Pancreas (tissue), 10 donors: ENCODE data around the gene TRPM1. TPM values are rescaled to one million over a fixed set of nuclear protein-coding genes. Genes with fewer than 3 reads are reported as not detected.

Experiments used
- ATAC-seq, 4 donors: fragments of 200-7000 bp; cut with Tn5 transposase; one replicate each; pipeline versions ENCODE4 v1.8.0 to v1.9.1; 2020; ENCODE audit warnings: mild to moderate bottlenecking in 4 of 4, moderate library complexity in 4 of 4
- DNase-seq, 6 donors: peaks; one replicate each; pipeline ENCODE4 v3.0.0-alpha.2; 2020
- FAIRE-seq: peaks from 2 replicates; lab custom pipeline; 2012; peaks lifted over from hg19 to GRCh38; lab: Jason Lieb, UNC
- H3K27ac ChIP-seq, 4 donors: fragments of 200-600 bp; sonication (generic); 1 replicate in 3 of 4; 2 replicates in 1 of 4; pipeline versions ENCODE4 v1.5.0 to v1.8.0; 2020
- H3K27me3 ChIP-seq, 4 donors: fragments of 200-600 bp; one replicate each; pipeline ENCODE4 v1.8.0; 2021
- H3K36me3 ChIP-seq, 3 donors: fragments of 200-600 bp; sonication (generic) in 1 of 3; one replicate each; pipeline versions ENCODE4 v1.5.0 to v1.8.0; 2020 to 2021
- H3K4me1 ChIP-seq, 3 donors: fragments of 200-600 bp; one replicate each; pipeline ENCODE4 v1.8.0; 2021
- H3K4me3 ChIP-seq, 4 donors: fragments of 200-600 bp; sonication (generic) in 2 of 4; one replicate each; pipeline versions ENCODE4 v1.5.0 to v1.8.0; 2020 to 2021
- H3K9me3 ChIP-seq, 4 donors: fragments of 200-600 bp; one replicate each; pipeline ENCODE4 v1.8.0; 2021
- whole genome bisulfite sequencing, 2 donors: extraction: QIAGEN DNeasy Blood & Tissue Kit; methylation state at CpG; one replicate each; pipeline ENCODE4 v1.1.7; 2013; 5-methylcytosine and 5-hydroxymethylcytosine counted together
- intact Hi-C, 3 donors: fragments of 100-400 bp; cut with DNase I; formaldehyde crosslinking; loops; one replicate each; pipeline versions ENCODE4 v1.11.1 to v1.14.2; 2022
- polyA plus RNA-seq, 2 donors: library from polyadenylated mRNA; stranded (reverse); fragments of 200-250 nt; gene quantifications; one replicate each; pipeline ENCODE4 v1.2.3, GENCODE V29; 2013
- total RNA-seq, 6 donors: library from RNA; stranded (reverse); fragmentation: NEBNext Ultra II Directional in 4 of 6; extraction: Animal tissue kit (Norgen Biotek cat#: 25700) in 4 of 6; gene quantifications; one replicate each; pipeline versions ENCODE4 v1.2.1 to v1.2.4, GENCODE V29; 2021 to 2023
- TF ChIP-seq, protein P1 (sequence below), 4 donors: fragments of 200-600 bp; sonication (generic) in 3 of 4; IDR thresholded peaks; one replicate each; pipeline versions ENCODE4 v1.5.0 to v1.8.0; 2021; ENCODE audit warnings: antibody characterized with exemption in 4 of 4
- donor health status: healthy with polysubstance abuse.
- donor health status: DM: no; HTN: no; CAD: no; lungs with moderate emphysema.
- donor health status: DM: no; HTN: no; CAD: no.
- donor health status: control.
- donor health status: control.
- donor health status: Bipolar disorder and iron deficiency.
- donor health status: DM: yes; HTN: yes; CAD: no.
- donor health status: DM: no; HTN: no; CAD: no.
- donor health status: DM: no; HTN: no; CAD: no.
- donor health status: DM: yes; HTN: yes; CAD: no.

TRPM1 gene
- total and polyA plus RNA-seq, 8 donors, result 0.04 TPM; not detected in 7

- H3K36me3 ChIP-seq, result no peaks in the 10 kb centered on the region
- FAIRE-seq, result no peak
- ATAC-seq, result no peak
- TF ChIP-seq, protein P1, sequence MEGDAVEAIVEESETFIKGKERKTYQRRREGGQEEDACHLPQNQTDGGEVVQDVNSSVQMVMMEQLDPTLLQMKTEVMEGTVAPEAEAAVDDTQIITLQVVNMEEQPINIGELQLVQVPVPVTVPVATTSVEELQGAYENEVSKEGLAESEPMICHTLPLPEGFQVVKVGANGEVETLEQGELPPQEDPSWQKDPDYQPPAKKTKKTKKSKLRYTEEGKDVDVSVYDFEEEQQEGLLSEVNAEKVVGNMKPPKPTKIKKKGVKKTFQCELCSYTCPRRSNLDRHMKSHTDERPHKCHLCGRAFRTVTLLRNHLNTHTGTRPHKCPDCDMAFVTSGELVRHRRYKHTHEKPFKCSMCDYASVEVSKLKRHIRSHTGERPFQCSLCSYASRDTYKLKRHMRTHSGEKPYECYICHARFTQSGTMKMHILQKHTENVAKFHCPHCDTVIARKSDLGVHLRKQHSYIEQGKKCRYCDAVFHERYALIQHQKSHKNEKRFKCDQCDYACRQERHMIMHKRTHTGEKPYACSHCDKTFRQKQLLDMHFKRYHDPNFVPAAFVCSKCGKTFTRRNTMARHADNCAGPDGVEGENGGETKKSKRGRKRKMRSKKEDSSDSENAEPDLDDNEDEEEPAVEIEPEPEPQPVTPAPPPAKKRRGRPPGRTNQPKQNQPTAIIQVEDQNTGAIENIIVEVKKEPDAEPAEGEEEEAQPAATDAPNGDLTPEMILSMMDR (IDR thresholded peaks at IDR 0.05), result no peak
- H3K27me3 ChIP-seq, result no peaks in the 10 kb centered on the region
- DNase-seq, result no peak
- H3K9me3 ChIP-seq, result no peaks in the 10 kb centered on the region
- WGBS, 2 donors, result 69 to 82% methylated on average over 3 of the region's 3 CpGs
- no peak overlapping the region for H3K27ac ChIP-seq
- intact Hi-C loops, result no loop called here
- no peaks in the 10 kb centered on the region for H3K4me1 ChIP-seq
- no peak overlapping the region for H3K4me3 ChIP-seq
These were observed 55.9 kb downstream of the TRPM1 start for GRCh38 chr15:31045606-31046005.

DNA sequence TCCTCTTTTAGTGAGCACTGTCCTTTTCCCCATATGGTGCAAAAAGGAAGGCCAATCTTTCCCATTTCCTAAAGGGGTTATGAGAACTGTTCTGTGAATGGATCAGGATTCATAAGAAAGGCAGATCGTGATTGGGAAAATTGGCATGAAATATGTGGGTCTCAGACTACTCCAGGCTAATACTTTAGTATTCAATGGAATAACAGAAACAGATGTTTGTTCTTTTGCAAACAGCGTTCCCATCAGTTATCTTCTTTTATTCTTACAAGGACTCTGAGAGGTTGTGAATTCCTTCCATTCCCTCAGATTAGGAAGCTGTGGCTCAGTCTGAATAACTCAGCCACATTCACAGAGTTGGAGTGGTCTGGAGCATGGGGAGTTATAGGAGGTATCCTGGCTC is 58.8 kb downstream of the TRPM1 start:
- intact Hi-C loops, result no loop called here
- FAIRE-seq, result no peak
- no peak for DNase-seq
- TF ChIP-seq, protein P1 (IDR thresholded peaks at IDR 0.05), result no peak
- Histone ChIP-seq H3K36me3 (no peaks in the 10 kb centered on the region), H3K4me1 (no peaks in the 10 kb centered on the region), H3K27me3 (no peaks in the 10 kb centered on the region), H3K9me3 (no peaks in the 10 kb centered on the region), H3K27ac (no peak overlapping the region), H3K4me3 (no peak overlapping the region)
- no peak for ATAC-seq
- WGBS, 2 donors, result 73 to 90% methylated on average over 2 of the region's 2 CpGs

- FAIRE-seq (no peak), DNase-seq (no peak), ATAC-seq (no peak)
- Histone ChIP-seq H3K9me3 (no peaks in the 10 kb centered on the region), H3K36me3 (no peaks in the 10 kb centered on the region), H3K4me1 (no peaks in the 10 kb centered on the region), H3K27me3 (no peaks in the 10 kb centered on the region), H3K27ac (no peak overlapping the region), H3K4me3 (no peak overlapping the region)
- WGBS, 2 donors, result 91 to 93% methylated on average over 4 of the region's 4 CpGs
- TF ChIP-seq, protein P1 (IDR thresholded peaks at IDR 0.05), result no peak
- intact Hi-C loops, result no loop called here
These were observed 59.9 kb downstream of the TRPM1 start for GRCh38 chr15:31041610-31042009.

GRCh38 chr15:31040611-31041010 is 60.9 kb downstream of the TRPM1 start:
- no peaks in the 10 kb centered on the region for H3K36me3 ChIP-seq
- H3K27me3 ChIP-seq, result no peaks in the 10 kb centered on the region
- no peaks in the 10 kb centered on the region for H3K4me1 ChIP-seq
- TF ChIP-seq, protein P1 (IDR thresholded peaks at IDR 0.05), result no peak
- H3K9me3 ChIP-seq, result no peaks in the 10 kb centered on the region
- no peak overlapping the region for H3K4me3 ChIP-seq
- WGBS, 2 donors, result 81 to 93% methylated on average over 8 of the region's 8 CpGs
- DNase-seq (no peak), ATAC-seq (no peak), FAIRE-seq (no peak)
- H3K27ac ChIP-seq, result no peak overlapping the region
- intact Hi-C loops, result no loop called here

DNA sequence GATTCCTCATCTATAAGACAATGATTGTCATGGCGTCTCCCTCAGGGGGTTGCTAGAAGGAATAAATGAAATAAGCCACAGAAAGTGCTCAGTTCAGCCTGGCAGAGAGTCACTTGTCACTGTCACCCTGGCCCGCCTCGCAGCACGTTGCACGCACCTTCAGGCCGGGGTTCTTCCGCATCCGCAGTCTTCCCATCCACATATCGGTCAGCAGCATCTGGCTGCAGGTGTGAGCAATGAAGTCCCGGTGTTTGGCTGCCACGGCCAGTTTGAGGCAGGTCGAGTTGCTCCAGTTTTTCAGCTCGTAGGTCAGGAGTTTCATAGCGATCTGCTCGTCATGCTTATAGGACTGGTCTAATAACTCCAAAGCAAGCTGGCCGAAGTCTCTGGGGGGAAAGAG is 61.6 kb downstream of the TRPM1 start:
- H3K9me3 ChIP-seq, result no peaks in the 10 kb centered on the region
- TF ChIP-seq, protein P1 (IDR thresholded peaks at IDR 0.05), result no peak
- FAIRE-seq, result no peak
- H3K4me3 ChIP-seq, result no peak overlapping the region
- no peaks in the 10 kb centered on the region for H3K4me1 ChIP-seq
- H3K36me3 ChIP-seq, result no peaks in the 10 kb centered on the region
- ATAC-seq, result no peak
- WGBS, 2 donors, result 82 to 91% methylated on average over 16 of the region's 16 CpGs
- intact Hi-C loops, result no loop called here
- no peaks in the 10 kb centered on the region for H3K27me3 ChIP-seq
- no peak overlapping the region for H3K27ac ChIP-seq
- DNase-seq, result no peak
